H9 (cell line): Measurements from ENCODE around the gene KBTBD2. TPM values are rescaled to one million over a fixed set of nuclear protein-coding genes. Genes with fewer than 3 reads are reported as not detected.

Experiments used
- DNase-seq: peaks from one replicate; pipeline ENCODE4 v3.0.0-alpha.2; 2017
- H2AFZ ChIP-seq: one replicate; pipeline ENCODE4 v1.6.1; 2013; ENCODE audit warnings: mild to moderate bottlenecking, low read length, control low read depth, moderate library complexity
- H2AK5ac ChIP-seq: 2 replicates; pipeline ENCODE4 v1.6.1; 2013; ENCODE audit warnings: low read length, control low read depth, mixed read lengths; ENCODE audit not compliant: insufficient read length
- H2BK120ac ChIP-seq: one replicate; pipeline ENCODE4 v1.6.1; 2013; ENCODE audit warnings: low read depth, mild to moderate bottlenecking, low read length, control low read depth, inconsistent platforms; ENCODE audit not compliant: poor library complexity, severe bottlenecking
- H2BK12ac ChIP-seq: 2 replicates; pipeline ENCODE4 v1.6.1; 2013; ENCODE audit warnings: low read length, control low read depth, mixed read lengths, low read depth; ENCODE audit not compliant: insufficient read length
- H2BK15ac ChIP-seq: 2 replicates; pipeline ENCODE4 v1.6.1; 2013; ENCODE audit warnings: low read depth, low read length, control low read depth
- H2BK20ac ChIP-seq: one replicate; pipeline ENCODE4 v1.6.1; 2013; ENCODE audit warnings: low read depth, mild to moderate bottlenecking, low read length, control low read depth, inconsistent platforms; ENCODE audit not compliant: poor library complexity, severe bottlenecking
- H2BK5ac ChIP-seq: 2 replicates; pipeline ENCODE4 v1.6.1; 2013; ENCODE audit warnings: low read length, control low read depth, mixed read lengths; ENCODE audit not compliant: insufficient read length
- H3K14ac ChIP-seq: 2 replicates; pipeline ENCODE4 v1.6.1; 2013; ENCODE audit warnings: low read length, control low read depth; ENCODE audit not compliant: insufficient read depth
- H3K18ac ChIP-seq: 2 replicates; pipeline ENCODE4 v1.6.1; 2013; ENCODE audit warnings: low read depth, mild to moderate bottlenecking, mixed read lengths, low read length, control low read depth; ENCODE audit not compliant: insufficient read length
- H3K23ac ChIP-seq: 2 replicates; pipeline ENCODE4 v1.6.1; 2013; ENCODE audit warnings: low read length, control low read depth, mixed read lengths, low read depth; ENCODE audit not compliant: insufficient read length
- H3K23me2 ChIP-seq: 2 replicates; pipeline ENCODE4 v1.6.1; 2013; ENCODE audit warnings: low read depth, mild to moderate bottlenecking, mixed read lengths, low read length, control low read depth; ENCODE audit not compliant: insufficient read length, poor library complexity, severe bottlenecking
- H3K27ac ChIP-seq: 2 replicates; pipeline ENCODE4 v1.5.1; 2013; ENCODE audit warnings: low read length, control low read depth, mixed read lengths, low read depth; ENCODE audit not compliant: insufficient read length
- H3K27me3 ChIP-seq: 2 replicates; pipeline ENCODE4 v1.6.1; 2013; ENCODE audit warnings: low read length, control low read depth, inconsistent platforms; ENCODE audit not compliant: insufficient read depth
- H3K4ac ChIP-seq: 2 replicates; pipeline ENCODE4 v1.6.1; 2013; ENCODE audit warnings: low read depth, mild to moderate bottlenecking, control low read depth, inconsistent platforms, low read length, moderate library complexity
- H3K4me1 ChIP-seq: 2 replicates; pipeline ENCODE4 v1.6.1; 2013; ENCODE audit warnings: low read length, control low read depth, inconsistent platforms; ENCODE audit not compliant: insufficient read depth
- H3K4me2 ChIP-seq: 2 replicates; pipeline ENCODE4 v1.6.1; 2013; ENCODE audit warnings: low read length, control low read depth, mixed read lengths; ENCODE audit not compliant: insufficient read length, insufficient read depth
- H3K56ac ChIP-seq: 2 replicates; pipeline ENCODE4 v1.6.1; 2013; ENCODE audit warnings: low read depth, mild to moderate bottlenecking, mixed read lengths, low read length, control low read depth; ENCODE audit not compliant: insufficient read length
- H3K79me1 ChIP-seq: 2 replicates; pipeline ENCODE4 v1.6.1; 2013; ENCODE audit warnings: low read depth, mild to moderate bottlenecking, moderate library complexity, low read length, control low read depth, inconsistent platforms; ENCODE audit not compliant: insufficient read depth, poor library complexity, severe bottlenecking
- H3K79me2 ChIP-seq: 2 replicates; pipeline ENCODE4 v1.6.1; 2013; ENCODE audit warnings: low read length, control low read depth, inconsistent platforms; ENCODE audit not compliant: insufficient read depth
- H3K9ac ChIP-seq: 2 replicates; pipeline ENCODE4 v1.6.1; 2013; ENCODE audit warnings: low read length, control low read depth, mixed read lengths; ENCODE audit not compliant: insufficient read length; ENCODE audit errors: extremely low read depth
- H3K9me3 ChIP-seq: one replicate; pipeline ENCODE4 v1.6.1; 2013; ENCODE audit warnings: low read depth, low read length, inconsistent platforms; ENCODE audit not compliant: control insufficient read depth
- H3T11ph ChIP-seq: one replicate; pipeline ENCODE4 v1.6.1; 2013; ENCODE audit warnings: mild to moderate bottlenecking, low read length, control low read depth, inconsistent platforms
- H4K20me1 ChIP-seq: one replicate; pipeline ENCODE4 v1.6.1; 2013; ENCODE audit not compliant: control insufficient read depth, insufficient read length, insufficient read depth
- H4K5ac ChIP-seq: 2 replicates; pipeline ENCODE4 v1.6.1; 2013; ENCODE audit warnings: low read depth, mild to moderate bottlenecking, mixed read lengths, low read length, control low read depth; ENCODE audit not compliant: insufficient read length
- H4K8ac ChIP-seq: replicated peaks from 2 replicates; pipeline ENCODE4 v1.6.1; 2013; ENCODE audit warnings: low read length, control low read depth, mixed read lengths, low read depth; ENCODE audit not compliant: insufficient read length
- H4K91ac ChIP-seq: 2 replicates; pipeline ENCODE4 v1.6.1; 2013; ENCODE audit warnings: low read depth, mild to moderate bottlenecking, moderate library complexity, mixed read lengths, low read length, control low read depth; ENCODE audit not compliant: insufficient read length
- H3K27ac Mint-ChIP-seq, 3 experiments: 2 replicates in 2 of 3; 3 replicates in 1 of 3; pipeline ENCODE4 v1.8.0; 2020 to 2021; ENCODE audit warnings: mixed read lengths in 3 of 3, mild to moderate bottlenecking in 1 of 3, moderate library complexity in 1 of 3
- H3K27me3 Mint-ChIP-seq: 2 replicates; pipeline ENCODE4 v1.8.0; 2021; ENCODE audit warnings: low read depth, mild to moderate bottlenecking, moderate library complexity, mixed read lengths
- H3K36me3 Mint-ChIP-seq, 3 experiments: 2 replicates in 2 of 3; 3 replicates in 1 of 3; pipeline ENCODE4 v1.8.0; 2020 to 2021; ENCODE audit warnings: low read depth in 3 of 3, mixed read lengths in 3 of 3; ENCODE audit not compliant: insufficient read depth in 1 of 3
- H3K4me1 Mint-ChIP-seq, 2 experiments: 2 replicates each; pipeline ENCODE4 v1.8.0; 2020; ENCODE audit warnings: mixed read lengths in 2 of 2
- H3K4me3 Mint-ChIP-seq, 2 experiments: 2 replicates in 1 of 2; 3 replicates in 1 of 2; pipeline ENCODE4 v1.8.0; 2020 to 2021; ENCODE audit warnings: mild to moderate bottlenecking in 2 of 2, mixed read lengths in 2 of 2, moderate library complexity in 1 of 2
- H3K9me3 Mint-ChIP-seq, 2 experiments: 2 replicates in 1 of 2; 3 replicates in 1 of 2; pipeline ENCODE4 v1.8.0; 2020; ENCODE audit warnings: mild to moderate bottlenecking in 2 of 2, mixed read lengths in 2 of 2, moderate library complexity in 1 of 2
- WGBS: extraction: QIAGEN DNeasy Blood & Tissue Kit; methylation state at CpG from one replicate; pipeline ENCODE4 v1.1.7; 2013; ENCODE audit warnings: missing lambda C conversion rate, low lambda C conversion rate, mixed read lengths; ENCODE audit not compliant: insufficient read length; ENCODE audit errors: extremely low coverage; 5-methylcytosine and 5-hydroxymethylcytosine counted together
- total RNA-seq: library from RNA; stranded (reverse); gene quantifications from 2 replicates; pipeline ENCODE4 v1.2.1, GENCODE V29; 2021
- TF ChIP-seq, protein P1 (sequence below): fragments of 200-600 bp; sonication (generic); conservative IDR thresholded peaks from 3 replicates; pipeline ENCODE4 v1.8.0; 2021; ENCODE audit warnings: antibody characterized with exemption, mild to moderate bottlenecking

The KBTBD2 gene
- total RNA-seq, 1 experiment from 2014 or later: 34.2 TPM

DNA sequence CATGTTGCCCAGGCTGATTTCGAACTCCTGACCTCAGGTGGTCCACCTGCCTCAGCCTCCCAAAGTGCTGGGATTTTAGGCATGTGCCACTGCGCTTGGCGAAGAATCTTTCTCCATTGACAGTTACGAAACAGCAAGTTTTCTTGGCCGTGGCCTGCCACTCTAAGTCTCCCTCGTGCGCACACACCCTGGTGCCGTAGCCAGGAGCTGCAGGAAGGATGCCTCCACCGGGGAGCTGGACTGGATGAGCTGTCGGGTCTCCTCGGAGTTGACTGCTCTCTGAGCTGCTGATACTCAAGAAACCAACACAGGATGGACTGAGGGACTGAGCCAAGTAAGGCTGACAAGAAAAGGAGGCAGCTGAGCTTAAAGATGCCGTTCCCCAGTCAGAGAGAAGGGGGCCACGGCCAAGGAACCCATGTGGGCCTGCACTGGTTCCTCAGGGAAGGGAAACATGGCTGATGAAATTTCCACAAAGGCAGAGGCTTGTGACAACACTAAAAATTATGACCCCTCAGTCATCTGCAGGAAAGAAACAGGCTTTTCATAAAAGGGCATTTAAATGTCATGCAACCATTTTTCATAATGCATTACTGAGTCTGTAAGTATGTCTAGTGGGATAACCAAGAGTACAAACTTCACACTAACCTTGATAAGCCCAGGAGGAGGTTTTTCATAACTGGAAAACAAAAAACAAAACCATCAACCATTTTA, 38.0 kb upstream of the KBTBD2 start:
- Histone ChIP-seq H4K8ac (no peak overlapping the region), H3K27ac (no peak overlapping the region), H2AFZ (no peak overlapping the region), H2AK5ac (no peak overlapping the region), H3K18ac (no peak overlapping the region), H3K9ac (no peak overlapping the region), H2BK15ac (no peak overlapping the region), H3K4me1 (no peaks in the 10 kb centered on the region), H4K5ac (no peak overlapping the region), H2BK5ac (no peak overlapping the region), H3K4ac (no peak overlapping the region), H3K79me1 (no peaks in the 10 kb centered on the region), H3K23me2 (no peaks in the 10 kb centered on the region), H3T11ph (no peak overlapping the region), H2BK12ac (no peak overlapping the region), H4K91ac (no peak overlapping the region), H2BK120ac (no peak overlapping the region), H3K9me3 (no peaks in the 10 kb centered on the region), H4K20me1 (no peaks in the 10 kb centered on the region), H3K14ac (no peak overlapping the region), H3K4me2 (no peak overlapping the region), H3K56ac (no peak overlapping the region), H3K23ac (no peak overlapping the region), H3K27me3 (peaks cover 2% of the 10 kb centered on the region; the same call in 1 of the 2 replicates), H3K79me2 (no peaks in the 10 kb centered on the region), H2BK20ac (no peak overlapping the region)
- no peak for DNase-seq
- TF ChIP-seq, protein P1, sequence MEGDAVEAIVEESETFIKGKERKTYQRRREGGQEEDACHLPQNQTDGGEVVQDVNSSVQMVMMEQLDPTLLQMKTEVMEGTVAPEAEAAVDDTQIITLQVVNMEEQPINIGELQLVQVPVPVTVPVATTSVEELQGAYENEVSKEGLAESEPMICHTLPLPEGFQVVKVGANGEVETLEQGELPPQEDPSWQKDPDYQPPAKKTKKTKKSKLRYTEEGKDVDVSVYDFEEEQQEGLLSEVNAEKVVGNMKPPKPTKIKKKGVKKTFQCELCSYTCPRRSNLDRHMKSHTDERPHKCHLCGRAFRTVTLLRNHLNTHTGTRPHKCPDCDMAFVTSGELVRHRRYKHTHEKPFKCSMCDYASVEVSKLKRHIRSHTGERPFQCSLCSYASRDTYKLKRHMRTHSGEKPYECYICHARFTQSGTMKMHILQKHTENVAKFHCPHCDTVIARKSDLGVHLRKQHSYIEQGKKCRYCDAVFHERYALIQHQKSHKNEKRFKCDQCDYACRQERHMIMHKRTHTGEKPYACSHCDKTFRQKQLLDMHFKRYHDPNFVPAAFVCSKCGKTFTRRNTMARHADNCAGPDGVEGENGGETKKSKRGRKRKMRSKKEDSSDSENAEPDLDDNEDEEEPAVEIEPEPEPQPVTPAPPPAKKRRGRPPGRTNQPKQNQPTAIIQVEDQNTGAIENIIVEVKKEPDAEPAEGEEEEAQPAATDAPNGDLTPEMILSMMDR: no peak
- H3K4me1 Mint-ChIP-seq: no peaks in the 10 kb centered on the region
- H3K27ac Mint-ChIP-seq: no peak overlapping the region
- H3K27me3 Mint-ChIP-seq: peaks cover 100% of the 10 kb centered on the region
- no peak overlapping the region; a peak in 1 of 5 replicates for H3K4me3 Mint-ChIP-seq
- no peaks in the 10 kb centered on the region for H3K36me3 Mint-ChIP-seq
- H3K9me3 Mint-ChIP-seq: no peaks in the 10 kb centered on the region
- WGBS: no CpG with 5 or more reads among the region's 13 CpGs
